ENCODE data around the gene ZNF148.

DNA sequence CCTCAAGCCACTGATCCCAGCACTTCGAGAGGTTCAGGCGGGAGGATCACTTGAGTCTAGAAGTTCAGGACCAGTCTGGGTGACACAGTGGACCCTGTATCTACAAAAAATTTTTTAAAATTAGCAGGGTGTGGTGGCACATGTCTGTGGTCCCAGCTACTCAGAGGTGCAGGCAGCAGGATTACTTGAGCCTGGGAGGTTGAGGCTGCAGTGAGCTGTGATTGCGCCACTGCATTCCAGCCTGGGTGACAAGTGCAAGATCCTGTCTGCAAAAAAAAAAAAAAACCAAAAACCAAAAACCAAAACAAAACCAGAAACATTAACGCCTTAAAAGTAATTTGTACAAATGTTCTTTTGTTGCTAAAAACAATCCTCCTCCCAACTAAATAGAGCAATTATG lies 134.6 kb downstream of the ZNF148 start:
- TF ChIP-seq, protein P1, sequence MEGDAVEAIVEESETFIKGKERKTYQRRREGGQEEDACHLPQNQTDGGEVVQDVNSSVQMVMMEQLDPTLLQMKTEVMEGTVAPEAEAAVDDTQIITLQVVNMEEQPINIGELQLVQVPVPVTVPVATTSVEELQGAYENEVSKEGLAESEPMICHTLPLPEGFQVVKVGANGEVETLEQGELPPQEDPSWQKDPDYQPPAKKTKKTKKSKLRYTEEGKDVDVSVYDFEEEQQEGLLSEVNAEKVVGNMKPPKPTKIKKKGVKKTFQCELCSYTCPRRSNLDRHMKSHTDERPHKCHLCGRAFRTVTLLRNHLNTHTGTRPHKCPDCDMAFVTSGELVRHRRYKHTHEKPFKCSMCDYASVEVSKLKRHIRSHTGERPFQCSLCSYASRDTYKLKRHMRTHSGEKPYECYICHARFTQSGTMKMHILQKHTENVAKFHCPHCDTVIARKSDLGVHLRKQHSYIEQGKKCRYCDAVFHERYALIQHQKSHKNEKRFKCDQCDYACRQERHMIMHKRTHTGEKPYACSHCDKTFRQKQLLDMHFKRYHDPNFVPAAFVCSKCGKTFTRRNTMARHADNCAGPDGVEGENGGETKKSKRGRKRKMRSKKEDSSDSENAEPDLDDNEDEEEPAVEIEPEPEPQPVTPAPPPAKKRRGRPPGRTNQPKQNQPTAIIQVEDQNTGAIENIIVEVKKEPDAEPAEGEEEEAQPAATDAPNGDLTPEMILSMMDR (conservative IDR thresholded peaks at IDR 0.05 in 1 of 2, IDR thresholded peaks at IDR 0.05 in 1 of 2; ENCODE audit: extremely low read depth in 1 of 2, insufficient read depth in 1 of 2, low read depth in 1 of 2, low read length in 2 of 2) = no peak
- no peak for TF ChIP-seq EZH2 (IDR thresholded peaks at IDR 0.05; ENCODE audit: borderline replicate concordance, low read length)

Measured in mammary epithelial cell (primary cell).